Measurements from ENCODE around the gene AP2A1. TPM values are rescaled to one million over a fixed set of nuclear protein-coding genes. Genes with fewer than 3 reads are reported as not detected.

Gene AP2A1
- total RNA-seq, 6 donors from 2014 or later = 46.0 to 113 (median 77.6) TPM

GRCh38 chr19:49851456-49852259, 84.9 kb downstream of the AP2A1 start:
- Histone ChIP-seq H3K36me3 (peaks cover 3 to 24% (median 12%) of the 10 kb centered on the region in 4 donors), H3K27me3 (no peaks in the 10 kb centered on the region), H3K4me3 (peak overlapping the region; percentile 86 to 98 (median 88)), H3K4me1 (peaks cover 25 to 46% (median 36%) of the 10 kb centered on the region in 4 donors), H3K27ac (peak overlapping the region; percentile 99 to 100 (median 100)), H3K9me3 (no peaks in the 10 kb centered on the region)
- ATAC-seq (ENCODE audit: low FRiP score in 2 of 2) = no peak
- TF ChIP-seq EP300 (IDR thresholded peaks at IDR 0.05) (no peak), CTCF (IDR thresholded peaks at IDR 0.05) (no peak), POLR2A (IDR thresholded peaks at IDR 0.05) (no peak), POLR2AphosphoS5 (IDR thresholded peaks at IDR 0.05) (no peak)
- 0 to 27% methylated on average over 7 to 17 of the region's 78 CpGs for WGBS, 2 donors
- peak in 1 of 2 donors; percentile 90 for DNase-seq

- H3K9me3 ChIP-seq = no peaks in the 10 kb centered on the region
- H3K4me1 ChIP-seq = peaks cover 25 to 46% (median 36%) of the 10 kb centered on the region in 4 donors
- ATAC-seq (ENCODE audit: low FRiP score in 2 of 2) (no peak), DNase-seq (no peak)
- H3K36me3 ChIP-seq = peaks cover 6 to 34% (median 23%) of the 10 kb centered on the region in 4 donors
- no peaks in the 10 kb centered on the region for H3K27me3 ChIP-seq
- TF ChIP-seq POLR2A (IDR thresholded peaks at IDR 0.05) = no peak
- TF ChIP-seq POLR2AphosphoS5 (IDR thresholded peaks at IDR 0.05) = no peak
- 75 to 77% methylated on average over 14 of the region's 14 CpGs for WGBS, 2 donors
- H3K27ac ChIP-seq = no peak overlapping the region
- H3K4me3 ChIP-seq = peak overlapping the region in 1 of 4 donors; percentile 88
Measured at GRCh38 chr19:49852631-49853126, 85.9 kb downstream of the AP2A1 start.

GRCh38 chr19:49853852-49854377, 87.1 kb downstream of the AP2A1 start:
- WGBS, 2 donors = 89 to 90% methylated on average over 6 to 10 of the region's 10 CpGs
- Histone ChIP-seq H3K27ac (no peak overlapping the region), H3K36me3 (peaks cover 8 to 47% (median 34%) of the 10 kb centered on the region in 4 donors), H3K9me3 (no peaks in the 10 kb centered on the region), H3K4me1 (peaks cover 22 to 40% (median 28%) of the 10 kb centered on the region in 4 donors), H3K4me3 (no peak overlapping the region), H3K27me3 (no peaks in the 10 kb centered on the region)
- TF ChIP-seq CTCF (IDR thresholded peaks at IDR 0.05) (no peak), POLR2A (IDR thresholded peaks at IDR 0.05) (no peak), EP300 (IDR thresholded peaks at IDR 0.05) (no peak), POLR2AphosphoS5 (IDR thresholded peaks at IDR 0.05) (no peak)
- DNase-seq = no peak
- no peak for ATAC-seq (ENCODE audit: low FRiP score in 2 of 2)

- H3K4me1 ChIP-seq = peaks cover 22 to 38% (median 24%) of the 10 kb centered on the region in 4 donors
- H3K36me3 ChIP-seq = peaks cover 8 to 54% (median 39%) of the 10 kb centered on the region in 4 donors
- H3K27ac ChIP-seq = no peak overlapping the region
- no peaks in the 10 kb centered on the region for H3K9me3 ChIP-seq
- DNase-seq = peak in 1 of 2 donors; percentile 80
- WGBS, 2 donors = 94 to 96% methylated on average over 9 to 29 of the region's 39 CpGs
- H3K27me3 ChIP-seq = no peaks in the 10 kb centered on the region
- no peak overlapping the region for H3K4me3 ChIP-seq
- TF ChIP-seq POLR2AphosphoS5 (IDR thresholded peaks at IDR 0.05) (no peak), CTCF (IDR thresholded peaks at IDR 0.05) (no peak), EP300 (IDR thresholded peaks at IDR 0.05) (no peak), POLR2A (IDR thresholded peaks at IDR 0.05) (no peak)
- no peak for ATAC-seq (ENCODE audit: low FRiP score in 2 of 2)
Measured at GRCh38 chr19:49854378-49855263, 87.8 kb downstream of the AP2A1 start.
